ENCODE measurements around the gene MYO18B.
A peak's percentile ranks its signal among the peaks of the same experiment; 100 is the strongest.

MYO18B gene

GRCh38 chr22:26057731-26058130, 315.7 kb downstream of the MYO18B start:
- no peak for DNase-seq

GRCh38 chr22:26064048-26064447, 322.1 kb downstream of the MYO18B start:
- no peak for DNase-seq

- no peak for DNase-seq
These were observed 323.9 kb downstream of the MYO18B start for GRCh38 chr22:26065847-26066246.

- peak; percentile 50 to 51 for DNase-seq
These were observed 324.5 kb downstream of the MYO18B start for GRCh38 chr22:26066534-26066933.

GRCh38 chr22:26068571-26068970, 326.6 kb downstream of the MYO18B start:
- no peak for DNase-seq

GRCh38 chr22:26072621-26073020, 330.6 kb downstream of the MYO18B start:
- no peak for DNase-seq

GRCh38 chr22:26075251-26075650, 333.3 kb downstream of the MYO18B start:
- DNase-seq, result no peak

- no peak for DNase-seq
These were observed 337.0 kb downstream of the MYO18B start for GRCh38 chr22:26079009-26079408.
